HG02798 (cell line): ENCODE measurements around the gene NUDT3.
"Not testable (repeated sequence)": the region's sequence is repeated elsewhere in the genome, so short reads cannot be mapped to it uniquely, and the experiment has no call there.

Experiments
- ATAC-seq: cut with Tn5 transposase; IDR thresholded peaks from one replicate; pipeline ENCODE4 v1.9.1; 2021; ENCODE audit warnings: mild to moderate bottlenecking; ENCODE audit not compliant: unreplicated experiment, poor library complexity

The NUDT3 gene

DNA sequence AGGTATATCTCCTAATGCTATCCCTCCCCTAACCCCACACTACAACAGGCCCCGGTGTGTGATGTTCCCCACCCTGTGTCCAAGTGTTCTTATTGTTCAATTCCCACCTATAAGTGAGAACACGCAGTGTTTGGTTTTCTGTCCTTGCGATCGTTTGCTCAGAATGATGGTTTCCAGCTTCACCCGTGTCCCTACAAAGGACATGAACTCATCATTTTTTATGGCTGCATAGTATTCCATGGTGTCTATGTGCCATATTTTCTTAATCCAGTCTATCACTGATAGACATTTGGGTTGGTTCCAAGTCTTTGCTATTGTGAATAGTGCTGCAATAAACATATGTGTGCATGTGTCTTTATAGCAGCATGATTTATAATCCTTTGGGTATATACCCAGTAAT is 20.6 kb downstream of the NUDT3 start:
- ATAC-seq: not testable (repeated sequence)

DNA sequence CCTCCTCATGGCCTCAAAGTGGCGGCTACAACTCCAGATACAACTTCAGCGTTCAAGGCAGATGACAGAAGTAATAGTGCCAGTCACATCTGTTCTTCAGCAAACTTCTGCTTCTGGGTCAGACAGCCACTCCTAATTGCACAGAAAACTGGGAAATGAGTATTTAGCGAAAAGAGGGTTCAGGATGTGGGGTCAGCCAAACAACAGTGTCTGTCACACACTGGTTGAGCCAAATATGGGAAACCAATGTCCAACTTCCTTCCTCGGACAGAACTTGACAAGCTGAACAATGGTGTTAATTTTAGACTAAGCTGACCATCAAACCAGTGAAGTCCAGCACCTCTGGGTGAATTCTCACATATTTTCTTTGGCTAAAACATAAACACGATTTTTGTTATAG is 22.1 kb downstream of the NUDT3 start:
- ATAC-seq: no peak

DNA sequence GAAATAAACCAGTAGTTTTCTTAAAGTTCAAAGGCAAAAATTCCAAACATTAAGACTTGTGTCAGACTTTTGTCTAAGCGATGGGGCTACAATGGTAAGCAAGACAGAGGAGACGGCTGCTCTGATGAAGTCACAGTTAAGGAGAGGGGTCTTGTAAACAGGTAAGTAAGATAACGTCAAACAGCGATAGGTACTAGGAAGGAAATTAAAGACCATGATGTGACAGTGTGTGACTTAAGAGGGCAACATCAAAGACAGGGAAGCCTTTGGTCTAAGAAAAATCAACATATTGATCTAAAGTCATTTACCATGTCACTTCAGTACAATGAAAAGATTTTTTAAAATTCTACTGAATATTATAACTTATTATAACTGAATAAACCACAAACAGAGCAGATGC is 23.1 kb downstream of the NUDT3 start:
- ATAC-seq: no peak

DNA sequence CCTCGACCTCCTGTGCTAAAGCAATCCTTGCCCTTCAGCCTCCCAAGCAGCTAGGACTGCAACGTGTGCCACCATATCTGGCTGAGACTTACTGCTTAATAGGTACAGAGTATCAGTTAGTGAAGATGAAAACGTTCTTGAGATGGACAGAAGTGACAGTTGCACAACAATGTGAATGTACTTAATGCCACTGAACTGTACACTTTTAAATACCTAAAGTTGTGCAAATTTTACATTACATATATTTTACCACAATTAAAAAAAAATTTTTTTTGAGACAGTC is 25.9 kb downstream of the NUDT3 start:
- ATAC-seq: no peak

DNA sequence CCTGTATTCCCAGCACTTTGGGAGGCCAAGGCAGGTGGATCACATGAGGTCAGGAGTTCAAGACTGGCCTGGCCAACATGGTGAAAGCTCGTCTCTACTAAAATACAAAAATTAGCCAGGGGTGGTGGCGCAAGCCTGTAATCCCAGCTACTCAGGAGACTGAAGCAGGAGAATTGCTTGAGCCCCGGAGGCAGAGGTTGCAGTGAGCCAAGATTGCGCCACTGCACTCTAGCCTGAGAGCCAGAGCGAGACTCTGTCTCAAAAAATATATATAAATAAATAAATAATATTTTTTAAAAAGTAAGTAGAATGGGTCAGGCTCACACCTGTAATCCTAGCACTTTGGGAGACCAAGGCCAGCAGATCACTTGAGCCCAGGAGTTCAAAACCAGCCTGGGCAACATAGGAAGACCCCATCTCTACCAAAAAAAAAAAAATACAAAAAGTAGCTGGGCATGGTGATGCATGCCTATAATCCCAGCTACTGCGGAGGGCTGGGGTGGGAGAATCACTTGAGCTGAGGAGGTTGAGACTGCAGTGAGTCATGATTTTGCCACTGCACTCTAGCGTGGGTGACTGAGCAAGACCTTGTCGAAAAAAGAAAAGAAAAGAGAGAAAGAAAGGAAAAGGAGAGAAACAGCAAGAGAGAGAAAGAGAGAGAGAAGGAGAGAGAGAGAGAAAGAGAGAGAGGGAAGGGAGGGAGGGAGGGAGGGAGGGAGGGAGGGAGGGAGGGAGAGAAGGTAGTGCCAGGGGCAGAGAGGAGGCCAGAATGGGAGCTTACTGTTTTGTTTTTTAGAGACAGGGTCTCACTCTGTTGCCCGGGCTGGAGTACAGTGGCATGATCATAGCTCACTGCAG is 26.5 kb downstream of the NUDT3 start:
- ATAC-seq: not testable (repeated sequence)

DNA sequence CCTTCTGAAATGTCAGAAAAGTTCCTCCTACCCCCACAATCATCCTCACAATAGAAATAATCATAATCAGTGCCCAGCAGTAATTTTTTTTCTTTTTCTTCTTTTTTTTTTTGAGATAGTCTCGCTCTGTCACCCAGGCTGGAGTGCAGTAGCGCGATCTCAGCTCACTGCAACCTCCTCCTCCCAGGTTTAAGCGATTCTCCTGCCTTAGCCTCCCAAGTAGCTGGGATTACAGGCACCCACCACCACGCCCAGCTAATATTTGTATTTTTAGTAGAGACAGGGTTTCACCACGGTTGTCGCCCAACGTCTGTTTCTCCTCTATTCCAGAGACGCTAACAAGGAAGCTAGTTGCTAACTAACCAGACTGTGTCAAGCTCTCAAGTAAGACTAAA is 28.8 kb downstream of the NUDT3 start:
- ATAC-seq: not testable (repeated sequence)

DNA sequence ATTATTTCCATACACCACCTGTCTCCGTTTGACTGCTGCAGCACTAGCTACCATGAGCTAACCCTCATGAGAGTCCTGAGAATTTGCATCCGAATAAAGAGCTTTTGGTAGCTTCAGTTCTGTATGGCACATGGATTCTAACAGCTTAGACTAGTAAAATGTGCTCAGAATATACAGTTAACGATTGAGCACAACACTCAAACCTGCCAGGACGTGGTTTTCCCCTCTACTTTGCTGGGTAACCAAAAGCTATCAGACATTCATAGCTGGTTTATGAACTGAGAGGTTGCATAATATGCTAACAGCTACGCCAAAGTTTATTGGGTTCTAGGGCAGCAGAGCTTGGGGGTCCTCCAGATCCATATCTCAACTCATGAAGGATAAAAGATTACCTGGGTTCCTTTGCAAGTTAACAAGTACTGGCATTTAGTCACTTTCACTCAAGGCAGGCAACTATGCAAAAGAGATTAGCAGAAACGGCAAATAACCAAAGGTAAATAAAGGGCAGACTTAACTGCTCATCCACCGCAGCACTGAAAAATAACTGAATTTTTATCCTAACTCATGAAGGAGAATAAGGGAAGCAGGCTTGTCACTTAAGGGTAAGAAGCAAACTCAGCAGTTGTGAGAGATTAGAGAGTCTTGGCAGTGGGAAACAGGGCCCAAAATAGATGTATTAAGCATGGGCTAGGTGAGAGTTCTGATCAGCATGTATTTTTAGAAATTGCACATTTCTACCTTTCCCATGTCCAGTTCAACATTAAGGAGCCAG is 29.4 kb downstream of the NUDT3 start:
- no peak for ATAC-seq

DNA sequence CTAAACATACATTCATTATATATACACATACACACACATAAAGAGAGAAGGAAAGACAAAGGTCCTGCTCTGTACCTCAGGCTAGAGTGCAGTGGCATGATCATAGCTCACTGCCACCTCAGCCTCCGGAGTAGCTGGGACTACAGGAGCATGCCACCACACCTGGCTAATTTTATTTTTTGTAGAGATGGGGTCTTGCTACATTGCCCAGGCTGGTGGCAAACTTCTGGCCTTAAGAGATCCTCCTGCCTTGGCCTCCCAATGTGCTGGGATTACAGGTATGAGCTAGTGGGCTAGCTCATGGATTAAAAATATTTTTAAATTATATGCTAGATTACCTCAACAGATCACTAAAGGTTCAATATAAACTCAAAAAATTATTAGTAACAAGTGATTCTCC is 30.3 kb downstream of the NUDT3 start:
- ATAC-seq: no peak

DNA sequence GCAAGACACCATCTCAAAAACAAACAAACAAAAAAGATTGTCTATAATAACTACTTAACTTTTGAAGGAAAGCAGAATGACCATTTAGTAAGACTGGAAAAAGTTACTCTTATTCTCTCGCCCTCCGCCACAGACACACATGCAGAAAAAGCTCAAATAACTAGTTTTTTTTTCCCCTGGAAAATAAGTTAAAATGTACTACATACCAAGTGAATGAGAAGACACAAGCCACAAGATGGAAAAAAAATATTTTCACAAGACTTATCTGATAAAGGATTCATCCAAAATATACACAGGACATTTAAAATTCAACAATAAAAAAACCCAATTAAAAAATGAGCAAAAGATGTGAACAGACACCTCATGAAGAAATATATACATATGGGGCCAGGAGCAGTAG is 31.9 kb downstream of the NUDT3 start:
- no peak for ATAC-seq

DNA sequence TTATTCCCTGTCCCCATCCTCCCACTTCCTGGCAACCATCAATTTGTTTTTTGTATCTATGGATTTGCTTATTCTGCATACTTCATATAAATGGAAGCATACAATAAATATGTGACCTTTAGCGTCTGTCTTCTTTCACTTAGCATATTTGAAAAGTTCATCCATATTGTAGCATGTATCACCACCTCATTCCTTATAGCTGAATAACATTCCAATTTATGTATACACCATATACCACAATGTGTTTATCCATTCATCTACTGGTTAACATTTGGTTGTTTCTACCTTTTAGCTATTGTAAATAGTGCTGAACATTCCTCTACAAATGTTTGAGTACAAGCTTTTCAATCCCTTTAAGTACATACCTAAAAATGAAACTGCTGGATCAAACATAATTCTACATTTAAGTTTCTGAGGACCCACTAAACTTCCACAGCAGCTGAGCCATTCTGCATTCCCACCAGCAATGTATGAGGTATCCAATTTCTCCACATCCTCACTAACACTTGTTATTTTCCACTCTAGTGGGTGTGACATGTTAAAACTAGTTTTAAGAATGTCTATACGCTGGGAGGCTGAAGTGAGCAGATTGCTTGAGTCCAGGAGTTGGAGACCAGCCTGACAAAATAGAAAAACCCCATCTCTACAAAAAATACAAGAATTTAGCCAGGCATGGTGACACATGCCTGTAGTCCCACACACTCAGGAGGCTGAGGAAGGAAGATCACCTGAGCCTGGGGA is 32.9 kb downstream of the NUDT3 start:
- no peak for ATAC-seq

DNA sequence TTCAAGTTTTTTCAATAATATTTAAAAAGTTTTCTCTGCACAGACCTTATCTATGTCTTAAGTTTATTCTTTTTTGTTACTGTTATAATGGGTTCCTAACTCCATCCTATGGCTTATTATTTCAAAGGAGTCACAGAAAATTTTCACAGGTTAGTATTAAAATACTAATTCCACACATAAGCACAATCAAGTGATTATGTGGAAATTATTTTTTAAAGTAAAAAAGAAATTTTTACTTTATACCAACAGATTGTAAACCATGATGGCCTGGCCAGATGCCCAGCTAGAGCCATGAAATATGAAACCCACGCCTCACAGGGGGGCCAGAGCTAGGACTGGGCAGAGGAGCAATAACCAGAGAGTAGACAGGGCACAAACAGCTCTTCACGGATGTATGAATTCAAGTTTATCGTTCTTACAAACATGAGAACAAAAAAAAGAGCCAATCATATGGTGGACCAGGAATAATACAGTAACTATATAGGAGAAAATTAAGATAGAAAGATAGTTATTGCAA is 34.0 kb downstream of the NUDT3 start:
- ATAC-seq: no peak

DNA sequence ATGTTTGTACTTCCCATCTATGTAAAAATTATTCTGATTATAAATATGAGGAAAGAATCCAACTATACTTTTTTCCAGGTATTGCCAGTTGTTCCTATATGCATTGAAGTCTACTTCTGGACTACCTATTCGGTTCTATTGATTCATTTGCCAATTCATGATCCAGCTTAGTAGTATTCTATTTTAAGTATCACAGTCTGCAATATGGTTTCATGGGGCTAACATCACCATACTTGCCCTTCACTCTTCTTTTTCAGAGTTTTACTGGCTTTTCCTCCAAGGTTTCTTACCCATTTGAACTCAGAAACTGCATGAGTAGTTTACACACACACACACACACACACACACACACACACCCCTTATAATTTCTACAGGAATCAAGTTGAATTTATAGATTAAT is 34.5 kb downstream of the NUDT3 start:
- no peak for ATAC-seq

DNA sequence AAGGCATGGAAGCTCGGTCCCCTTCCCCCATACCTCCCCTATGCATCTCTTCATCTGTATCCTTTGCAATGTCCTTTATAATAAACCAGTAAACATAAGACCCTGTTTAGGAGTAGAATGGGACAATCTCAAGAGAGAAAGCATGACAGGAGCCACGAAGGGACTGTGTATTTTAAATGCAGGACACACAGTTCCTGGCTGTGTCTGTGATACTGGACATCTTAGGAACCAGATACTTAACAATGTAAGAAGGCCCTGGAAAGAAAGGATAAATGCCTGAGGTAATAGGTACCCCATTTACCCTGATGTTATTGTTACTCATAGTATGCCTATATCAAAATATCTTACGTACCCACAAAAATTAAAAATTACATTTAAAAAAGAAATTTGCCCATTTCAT is 36.6 kb downstream of the NUDT3 start:
- ATAC-seq: no peak

DNA sequence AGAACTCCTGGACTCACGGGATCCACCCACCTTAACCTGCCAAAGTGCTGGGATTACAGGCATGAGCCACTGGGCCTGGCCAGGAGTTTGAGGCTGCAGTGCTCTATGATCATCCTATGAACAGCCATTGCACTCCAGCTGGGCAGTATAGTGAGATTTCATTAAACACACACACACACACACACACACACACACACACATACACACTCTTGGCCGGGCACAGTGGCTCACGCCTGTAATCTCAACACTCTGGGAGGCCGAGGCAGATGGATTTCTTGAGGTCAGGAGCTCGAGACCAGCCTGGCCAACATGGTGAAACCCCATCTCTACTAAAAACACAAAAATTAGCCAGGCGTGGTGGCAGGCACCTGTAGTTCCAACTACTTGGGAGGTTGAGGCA is 38.2 kb downstream of the NUDT3 start:
- ATAC-seq: not testable (repeated sequence)

DNA sequence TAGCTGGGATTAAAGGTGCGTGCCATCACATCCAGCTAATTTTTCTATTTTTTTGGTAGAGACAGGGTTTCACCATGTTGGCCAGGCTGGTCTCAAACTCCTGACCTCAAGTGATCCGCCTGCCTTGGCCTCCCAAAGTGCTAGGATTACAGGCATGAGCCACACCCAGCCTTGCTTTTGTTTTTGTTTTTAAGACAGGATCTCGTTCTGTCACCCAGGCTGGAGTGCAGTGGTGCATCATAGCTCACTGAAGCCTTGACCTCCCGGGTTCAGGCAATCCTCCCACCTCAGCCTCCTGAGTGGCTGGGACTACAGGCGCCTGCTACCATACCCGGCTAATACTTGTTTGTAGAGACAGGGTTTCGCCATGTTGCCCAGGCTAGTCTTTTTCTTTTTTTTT is 38.9 kb downstream of the NUDT3 start:
- ATAC-seq: not testable (repeated sequence)

DNA sequence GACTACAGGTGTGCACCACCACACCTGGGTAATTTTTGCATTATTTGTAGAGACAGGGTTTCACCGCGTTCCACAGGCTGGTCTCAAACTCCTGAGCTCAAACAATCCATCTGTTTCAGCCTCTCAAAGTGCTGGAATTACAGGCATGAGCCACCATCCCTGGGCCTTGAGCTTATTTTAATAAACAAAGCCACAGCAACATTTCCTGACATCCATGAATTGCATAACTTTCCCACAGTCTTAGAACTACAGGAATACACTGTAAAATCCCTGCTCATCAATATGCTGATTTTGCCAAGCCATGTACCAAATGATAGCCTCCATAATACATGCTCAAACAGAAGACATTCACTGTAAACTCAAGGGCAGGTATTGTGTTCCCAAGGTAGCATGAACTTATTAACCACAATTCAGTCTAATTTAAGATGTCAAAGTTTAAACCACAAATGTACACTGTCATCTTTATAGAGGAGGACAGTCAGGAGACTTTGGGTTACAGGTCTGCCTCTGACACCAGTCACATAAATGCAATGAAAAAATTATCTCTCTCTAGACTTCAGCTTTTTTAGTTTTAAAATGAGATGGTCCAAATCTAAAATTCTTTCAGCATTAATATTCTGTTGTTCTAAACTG is 40.0 kb downstream of the NUDT3 start:
- no peak for ATAC-seq

DNA sequence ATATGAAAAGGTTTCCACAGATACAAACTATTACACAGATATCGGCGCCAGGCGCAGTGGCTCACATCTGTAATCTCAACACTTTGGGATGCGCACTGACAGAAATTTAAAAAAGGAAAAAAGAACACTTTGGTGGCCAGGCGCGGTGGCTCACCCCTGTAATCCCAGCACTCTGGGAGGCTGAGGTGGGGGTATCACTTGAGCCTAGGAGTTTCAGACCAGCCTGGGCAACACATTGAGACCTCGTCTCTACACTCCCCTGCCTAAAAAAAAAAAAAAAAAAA is 41.6 kb downstream of the NUDT3 start:
- ATAC-seq: no peak

DNA sequence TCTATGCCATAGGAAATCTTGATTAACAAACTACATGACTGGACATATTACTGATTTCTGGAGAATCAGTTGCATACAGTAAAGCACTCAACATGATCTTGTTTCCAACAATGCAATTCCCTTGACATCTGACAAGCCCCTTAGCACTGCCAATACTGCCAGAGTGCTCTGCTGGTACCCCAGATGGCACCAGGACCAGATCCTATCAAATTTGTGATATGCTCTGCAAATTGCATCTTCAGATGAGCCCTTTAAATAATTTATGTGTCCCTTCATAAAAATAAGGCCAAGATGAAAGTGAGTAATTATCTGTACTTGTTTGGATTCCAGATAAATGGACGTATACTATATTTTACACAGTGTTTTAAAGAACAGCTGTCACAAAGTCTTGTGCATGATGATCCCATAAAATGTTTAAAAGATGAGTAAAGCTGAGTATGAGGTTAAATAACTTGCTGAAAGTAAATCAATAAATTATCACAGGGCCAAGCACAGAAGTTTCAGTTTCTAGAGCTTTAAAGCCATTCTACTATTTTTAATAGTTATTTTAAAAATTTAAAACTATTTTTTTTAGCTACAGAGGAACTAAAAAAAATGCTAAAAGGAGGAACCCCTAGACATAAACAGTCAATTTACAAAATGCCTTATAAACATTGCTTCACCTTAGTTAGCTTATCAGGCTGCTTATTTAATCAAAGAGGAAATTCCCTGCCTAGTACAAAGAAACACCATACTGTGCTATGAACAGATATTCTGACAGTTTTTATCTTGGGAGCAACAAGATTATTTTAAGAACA is 42.1 kb downstream of the NUDT3 start:
- no peak for ATAC-seq

DNA sequence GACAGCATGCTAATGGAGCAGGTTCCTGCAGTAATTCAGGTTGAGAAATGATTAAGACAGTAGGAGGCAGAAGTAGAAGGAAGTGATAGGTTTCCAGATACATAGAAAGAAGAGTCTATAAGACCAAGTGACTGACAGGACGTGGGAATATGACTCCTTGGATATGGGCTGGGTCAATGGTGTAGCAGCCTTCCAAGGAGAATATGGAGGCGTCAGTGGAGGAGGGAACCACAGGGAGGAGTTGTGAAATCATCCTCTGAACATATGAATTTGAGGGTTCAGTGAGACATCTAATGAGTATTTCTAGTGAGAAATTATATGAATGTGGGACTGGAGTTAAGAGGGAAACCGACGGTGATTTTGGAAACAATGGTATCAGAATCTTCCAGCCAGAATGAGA is 43.3 kb downstream of the NUDT3 start:
- ATAC-seq: no peak

DNA sequence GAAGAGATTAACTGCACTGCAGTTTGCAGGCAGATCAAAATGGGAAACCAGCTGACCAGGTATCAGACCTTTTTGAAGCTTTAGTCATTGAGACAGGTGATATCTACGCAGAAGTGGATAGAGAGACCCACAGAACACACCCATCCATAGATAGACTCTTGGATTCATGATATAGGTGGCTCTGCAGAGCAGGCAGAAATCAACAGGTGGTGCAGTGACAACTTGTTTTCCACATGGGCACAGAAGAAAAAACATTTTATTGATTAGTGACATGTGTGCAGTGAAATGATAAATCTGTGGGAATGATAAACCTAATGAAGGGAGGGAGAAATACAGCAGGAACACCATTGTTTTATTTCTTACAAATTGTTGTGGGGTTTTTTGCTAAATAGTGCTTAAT is 45.2 kb downstream of the NUDT3 start:
- ATAC-seq: no peak
